Measurements from ENCODE around the gene MLH1. TPM values are rescaled to one million over a fixed set of nuclear protein-coding genes. Genes with fewer than 3 reads are reported as not detected.

The MLH1 gene
- polyA plus RNA-seq, 2 of the 4 experiments (the other 2 are of a cell fraction), result 61.8 to 73.1 TPM

DNA sequence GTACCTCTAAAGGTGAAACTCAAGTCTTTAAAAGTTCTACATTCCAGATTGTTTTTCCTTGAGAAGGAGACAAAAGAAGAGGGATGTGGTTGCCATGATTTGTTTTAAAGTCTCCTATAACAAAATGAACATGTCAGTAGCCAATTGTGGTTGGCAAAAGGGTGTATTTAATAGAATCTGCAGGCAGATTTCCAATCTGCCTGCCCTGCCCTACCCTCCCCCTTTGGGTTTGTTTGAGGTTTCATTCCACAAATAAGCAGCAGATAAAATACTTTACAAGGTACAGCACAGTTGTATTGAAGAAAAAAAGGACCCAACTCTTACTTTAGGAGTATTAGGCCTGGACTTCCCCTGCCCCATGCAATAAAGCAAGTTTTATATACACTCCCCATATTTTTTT lies 59.5 kb downstream of the MLH1 start:
- ChIA-PET POLR2A (no interaction called here), CTCF (no interaction called here)
- no peak overlapping the region for H3K27ac ChIP-seq
- DNase-seq (ENCODE audit: low read depth in 1 of 2, low spot score in 1 of 2) (no peak), FAIRE-seq (no peak), ATAC-seq (no peak)
- H3K4me1 ChIP-seq, result peaks cover 16% of the 10 kb centered on the region
- no peak for TF ChIP-seq BCL3 (IDR thresholded peaks at IDR 0.05)
- no peak for TF ChIP-seq TFCP2L1 (CRISPR knock-in tag; IDR thresholded peaks at IDR 0.05)
- no peak overlapping the region for H3K4me3 ChIP-seq
- H3K4me2 ChIP-seq, result no peak overlapping the region
- no peaks in the 10 kb centered on the region for H3K9me3 ChIP-seq

- H3K4me1 ChIP-seq, result peaks cover 16% of the 10 kb centered on the region
- no peak overlapping the region for H3K4me3 ChIP-seq
- H3K4me2 ChIP-seq, result no peak overlapping the region
- ChIA-PET POLR2A (no interaction called here), CTCF (no interaction called here)
- TF ChIP-seq CHD2 (IDR thresholded peaks at IDR 0.05; ENCODE audit: low read length, partially characterized antibody), result no peak
- TF ChIP-seq FOSL2 (IDR thresholded peaks at IDR 0.05), result no peak
- no peak for TF ChIP-seq FOSL2 (CRISPR knock-in tag; IDR thresholded peaks at IDR 0.05)
- no peak for TF ChIP-seq POLR2A (IDR thresholded peaks at IDR 0.05; ENCODE audit: low read length)
- TF ChIP-seq TP53 (CRISPR knock-in tag; IDR thresholded peaks at IDR 0.05), result no peak
- no peak for TF ChIP-seq PHF8 (IDR thresholded peaks at IDR 0.05; ENCODE audit: borderline replicate concordance, low read depth)
- no peak for TF ChIP-seq BCL3 (IDR thresholded peaks at IDR 0.05)
- TF ChIP-seq MAFK (IDR thresholded peaks at IDR 0.05; ENCODE audit: partially characterized antibody), result no peak
- no peak for TF ChIP-seq EHMT2 (IDR thresholded peaks at IDR 0.05; ENCODE audit: low read depth)
- TF ChIP-seq ZC3H11A (IDR thresholded peaks at IDR 0.05), result no peak
- TF ChIP-seq POLR2AphosphoS2 (conservative IDR thresholded peaks at IDR 0.05; ENCODE audit: low read length), result no peak
- TF ChIP-seq SMC3 (IDR thresholded peaks at IDR 0.05), result no peak
- TF ChIP-seq, protein P1, sequence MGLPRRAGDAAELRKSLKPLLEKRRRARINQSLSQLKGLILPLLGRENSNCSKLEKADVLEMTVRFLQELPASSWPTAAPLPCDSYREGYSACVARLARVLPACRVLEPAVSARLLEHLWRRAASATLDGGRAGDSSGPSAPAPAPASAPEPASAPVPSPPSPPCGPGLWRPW (IDR thresholded peaks at IDR 0.05), result no peak
- no peak for TF ChIP-seq HOXB13 (CRISPR knock-in tag; IDR thresholded peaks at IDR 0.05; ENCODE audit: low read depth)
- no peak for TF ChIP-seq MAZ (IDR thresholded peaks at IDR 0.05; ENCODE audit: borderline replicate concordance, low read depth, low read length)
- TF ChIP-seq KDM1A (IDR thresholded peaks at IDR 0.05; ENCODE audit: low read depth), result no peak
- no peaks in the 10 kb centered on the region for H3K9me3 ChIP-seq
- no peak for DNase-seq (ENCODE audit: low read depth in 1 of 2, low spot score in 1 of 2)
- no peak overlapping the region for H3K27ac ChIP-seq
- whole genome bisulfite sequencing (ENCODE audit: missing lambda C conversion rate), result 81% methylated on average over 6 of the region's 6 CpGs
- FAIRE-seq, result no peak
- ATAC-seq, result no peak
These were observed 60.0 kb downstream of the MLH1 start for GRCh38 chr3:37053337-37053736.

DNA sequence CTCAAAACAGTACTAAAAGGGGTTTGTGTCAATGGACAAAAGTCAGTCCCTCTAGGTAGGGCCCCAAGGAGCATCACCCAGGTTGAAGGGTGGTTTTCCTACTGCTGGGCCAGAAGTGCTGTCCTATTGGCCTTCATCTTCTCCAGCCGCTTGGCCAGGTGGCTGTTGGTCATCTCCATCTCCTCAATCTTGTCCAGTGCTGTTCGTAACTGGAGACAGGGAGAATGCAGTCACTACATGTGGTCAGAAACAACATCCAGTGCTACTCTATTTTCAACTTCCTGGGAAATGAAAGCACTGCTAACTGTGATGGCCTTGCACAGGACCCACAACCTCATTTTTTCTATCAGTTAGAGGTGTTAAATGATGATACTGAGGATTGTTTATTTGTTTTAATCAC lies 60.4 kb downstream of the MLH1 start:
- Histone ChIP-seq H3K27ac (no peak overlapping the region), H3K4me1 (peaks cover 16% of the 10 kb centered on the region), H3K9me3 (no peaks in the 10 kb centered on the region), H3K4me2 (no peak overlapping the region), H3K4me3 (no peak overlapping the region)
- ATAC-seq, result no peak
- POLR2A ChIA-PET, result no interaction called here
- no peak for FAIRE-seq
- 97% methylated on average over 2 of the region's 2 CpGs for WGBS (ENCODE audit: missing lambda C conversion rate)
- CTCF ChIA-PET, result no interaction called here
- DNase-seq (ENCODE audit: low read depth in 1 of 2, low spot score in 1 of 2), result no peak
- no peak for TF ChIP-seq PBX3 (IDR thresholded peaks at IDR 0.05)
- TF ChIP-seq E2F6 (IDR thresholded peaks at IDR 0.05; ENCODE audit: borderline replicate concordance, low read depth), result no peak
- no peak for TF ChIP-seq JUNB (IDR thresholded peaks at IDR 0.05)
- no peak for TF ChIP-seq RFX5 (IDR thresholded peaks at IDR 0.05)
- TF ChIP-seq REST (IDR thresholded peaks at IDR 0.05), result no peak
- no peak for TF ChIP-seq POLR2AphosphoS2 (conservative IDR thresholded peaks at IDR 0.05; ENCODE audit: low read length)
- no peak for TF ChIP-seq PHF8 (IDR thresholded peaks at IDR 0.05; ENCODE audit: borderline replicate concordance, low read depth)
- no peak for TF ChIP-seq EHF (CRISPR knock-in tag; IDR thresholded peaks at IDR 0.05)

Data from A549 (cell line).